Measurements from ENCODE around the gene CCL26. TPM values are rescaled to one million over a fixed set of nuclear protein-coding genes. Genes with fewer than 3 reads are reported as not detected.
"Not testable (repeated sequence)": the region's sequence is repeated elsewhere in the genome, so short reads cannot be mapped to it uniquely, and the experiment has no call there.

The CCL26 gene
- total and polyA plus RNA-seq, 2 experiments from 2014 or later, result 2.2 TPM; not detected in 1

DNA sequence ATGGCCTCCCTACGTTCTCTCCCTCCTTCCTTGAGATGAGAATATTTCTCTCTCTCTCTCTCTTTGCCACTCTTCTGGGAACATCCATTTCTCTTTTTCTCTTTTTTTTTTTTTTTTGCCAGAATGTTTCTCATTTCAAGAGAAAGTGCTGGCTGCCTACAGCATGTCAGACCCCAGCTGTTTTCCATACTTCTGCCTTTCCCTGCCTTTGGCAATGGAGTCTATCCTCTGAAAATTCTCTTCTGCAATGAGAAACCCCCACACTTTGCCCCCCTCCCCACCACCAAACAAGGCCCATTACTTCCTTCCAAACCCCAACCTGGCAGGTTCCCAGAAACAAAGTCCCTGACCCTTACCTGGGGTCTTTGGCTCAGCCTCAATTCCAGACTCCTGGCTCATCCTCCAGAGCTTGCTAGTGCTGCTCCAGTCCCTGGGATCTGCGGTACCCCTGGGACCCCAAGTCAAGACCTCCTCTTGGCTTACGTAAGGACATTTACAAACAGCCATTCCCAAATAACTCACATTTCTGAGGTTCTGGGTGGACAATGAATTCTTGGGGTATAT is 17.4 kb upstream of the CCL26 start:
- H3K27me3 ChIP-seq (replicated peaks; ENCODE audit: insufficient read depth), result no peaks in the 10 kb centered on the region
- in situ Hi-C loops (cut with MboI), result no loop called here
- DNase-seq, result no peak
- H3K36me3 ChIP-seq (ENCODE audit: low read depth), result no peaks in the 10 kb centered on the region
- no peak overlapping the region for H3K27ac ChIP-seq
- no peak for TF ChIP-seq EZH2phosphoT487 (IDR thresholded peaks at IDR 0.05; ENCODE audit: insufficient read depth, low read depth)
- TF ChIP-seq EZH2 (IDR thresholded peaks at IDR 0.05; ENCODE audit: insufficient read depth, poor library complexity, severe bottlenecking), result no peak
- 61 to 64% methylated on average over 3 of the region's 3 CpGs for WGBS, 2 experiments (ENCODE audit: low coverage in 1 of 2, low lambda C conversion rate in 2 of 2, missing lambda C conversion rate in 2 of 2)
- no peaks in the 10 kb centered on the region for H3F3A ChIP-seq (ENCODE audit: insufficient read depth)
- no peaks in the 10 kb centered on the region for H3K9me2 ChIP-seq (ENCODE audit: insufficient read depth)
- H3K4me2 ChIP-seq (ENCODE audit: unreplicated experiment), result no peak overlapping the region
- no peaks in the 10 kb centered on the region for H3K79me2 ChIP-seq (ENCODE audit: insufficient read depth)
- H2AFZ ChIP-seq, result no peak overlapping the region
- peaks cover 7% of the 10 kb centered on the region; the same call in 1 of the 2 replicates for H3K4me1 ChIP-seq (ENCODE audit: insufficient read depth)
- H3K9me3 ChIP-seq (ENCODE audit: low read depth), result no peaks in the 10 kb centered on the region
- H3K9ac ChIP-seq, result no peak overlapping the region
- no peaks in the 10 kb centered on the region for H4K20me1 ChIP-seq (ENCODE audit: insufficient read depth)
- no peak overlapping the region for H3K4me3 ChIP-seq

DNA sequence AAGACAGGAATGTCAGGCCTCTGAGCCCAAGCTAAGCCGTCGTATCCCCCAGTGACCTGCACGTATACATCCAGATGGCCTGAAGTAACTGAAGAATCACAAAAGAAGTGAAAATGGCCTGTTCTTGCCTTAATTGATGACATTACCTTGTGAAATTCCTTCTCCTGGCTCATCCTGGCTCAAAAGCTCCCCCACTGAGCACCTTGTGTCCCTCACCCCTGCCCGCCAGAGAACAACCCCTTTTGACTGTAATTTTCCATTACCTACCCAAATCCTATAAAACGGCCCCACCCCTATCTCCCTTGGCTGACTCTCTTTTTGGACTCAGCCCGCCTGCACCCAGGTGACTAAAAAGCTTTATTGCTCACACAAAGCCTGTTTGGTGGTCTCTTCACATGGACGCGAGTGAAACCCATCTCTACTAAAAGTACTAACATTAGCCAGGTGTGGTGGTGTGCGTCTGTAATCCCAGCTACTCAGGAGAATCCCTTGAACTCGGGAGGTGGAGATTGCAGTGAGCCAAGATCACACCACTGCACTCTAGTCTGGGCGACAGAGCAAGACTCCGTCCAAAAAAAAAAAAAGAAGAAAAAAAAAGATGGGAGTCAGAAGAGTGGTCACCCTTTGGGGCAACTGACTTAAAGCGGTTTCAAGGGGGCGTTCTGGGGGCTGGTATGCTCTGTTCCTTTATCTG is 16.3 kb upstream of the CCL26 start:
- H3K79me2 ChIP-seq (ENCODE audit: insufficient read depth); in situ Hi-C loops (cut with MboI); H2AFZ ChIP-seq; H4K20me1 ChIP-seq (ENCODE audit: insufficient read depth); DNase-seq; H3K27me3 ChIP-seq (replicated peaks; ENCODE audit: insufficient read depth); H3F3A ChIP-seq (ENCODE audit: insufficient read depth); H3K4me2 ChIP-seq (ENCODE audit: unreplicated experiment); H3K4me3 ChIP-seq; H3K9me3 ChIP-seq (ENCODE audit: low read depth); H3K27ac ChIP-seq; H3K4me1 ChIP-seq (ENCODE audit: insufficient read depth); H3K36me3 ChIP-seq (ENCODE audit: low read depth); H3K9ac ChIP-seq; H3K9me2 ChIP-seq (ENCODE audit: insufficient read depth): not testable (repeated sequence)
- 87 to 89% methylated on average over 12 to 14 of the region's 14 CpGs for WGBS, 2 experiments (ENCODE audit: low coverage in 1 of 2, low lambda C conversion rate in 2 of 2, missing lambda C conversion rate in 2 of 2)

DNA sequence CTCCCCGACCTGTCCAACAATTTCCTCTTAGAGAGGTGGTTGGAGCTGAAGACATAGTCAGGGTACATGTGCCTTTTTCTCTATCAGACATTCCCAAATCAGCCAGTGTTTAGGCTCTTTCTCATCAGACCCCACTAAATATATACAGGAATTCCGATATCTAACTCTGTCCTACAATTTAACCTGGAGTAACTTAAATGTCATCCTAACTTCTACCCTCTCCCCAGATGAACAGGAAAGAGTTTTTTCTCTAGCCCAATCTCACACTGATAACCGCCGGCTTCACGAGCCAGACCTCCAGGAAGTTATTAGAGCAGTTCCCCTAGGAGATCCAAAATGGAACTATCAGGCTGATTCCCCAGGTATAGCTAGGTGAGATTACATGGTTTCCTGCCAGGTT is 11.0 kb upstream of the CCL26 start:
- in situ Hi-C loops (cut with MboI); H3K9me2 ChIP-seq (ENCODE audit: insufficient read depth): not testable (repeated sequence)

DNA sequence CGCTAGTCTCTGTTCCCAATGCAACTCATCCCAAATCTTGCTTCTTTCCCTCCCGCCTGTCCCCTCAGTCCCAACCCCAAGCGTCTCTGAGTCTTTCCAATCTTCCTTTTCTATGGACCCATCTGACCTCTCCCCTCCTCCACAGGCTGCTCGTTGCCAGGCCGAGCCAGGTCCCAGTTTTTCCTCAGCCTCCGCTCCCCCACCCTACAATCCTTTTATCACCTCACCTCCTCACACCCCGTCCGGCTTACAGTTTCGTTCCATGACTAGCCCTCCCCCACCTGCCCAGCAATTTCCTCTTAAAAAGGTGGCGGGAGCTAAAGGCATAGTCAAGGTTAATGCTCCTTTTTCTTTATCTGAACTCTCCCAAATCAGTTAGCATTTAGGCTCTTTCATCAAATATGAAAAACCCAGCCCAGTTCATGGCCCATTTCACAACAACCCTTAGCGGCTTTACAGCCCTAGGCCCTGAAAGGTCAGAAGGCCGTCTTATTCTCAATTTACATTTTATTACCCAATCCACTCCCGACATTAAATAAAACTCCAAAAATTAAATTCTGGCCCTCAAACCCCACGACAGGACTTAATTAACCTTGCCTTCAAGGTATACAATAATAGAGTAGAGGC is 8.7 kb upstream of the CCL26 start:
- H4K20me1 ChIP-seq (ENCODE audit: insufficient read depth); H3K4me3 ChIP-seq; H3K9me3 ChIP-seq (ENCODE audit: low read depth); H3K36me3 ChIP-seq (ENCODE audit: low read depth); H3K9me2 ChIP-seq (ENCODE audit: insufficient read depth); H3K79me2 ChIP-seq (ENCODE audit: insufficient read depth); H3K4me2 ChIP-seq (ENCODE audit: unreplicated experiment); H3K27ac ChIP-seq; H3K4me1 ChIP-seq (ENCODE audit: insufficient read depth); H3K27me3 ChIP-seq (replicated peaks; ENCODE audit: insufficient read depth); H2AFZ ChIP-seq; DNase-seq; H3K9ac ChIP-seq; in situ Hi-C loops (cut with MboI): not testable (repeated sequence)
- WGBS, 2 experiments (ENCODE audit: low coverage in 1 of 2, low lambda C conversion rate in 2 of 2, missing lambda C conversion rate in 2 of 2), result 93% methylated on average over 14 of the region's 14 CpGs
- peaks cover 12% of the 10 kb centered on the region for H3F3A ChIP-seq (ENCODE audit: insufficient read depth)

More for the DNA sequence above, 11.0 kb upstream of the CCL26 start:
- not testable (repeated sequence) for H4K20me1 ChIP-seq (ENCODE audit: insufficient read depth); H3K27me3 ChIP-seq (replicated peaks; ENCODE audit: insufficient read depth); H3K4me3 ChIP-seq; H3K4me1 ChIP-seq (ENCODE audit: insufficient read depth); H3K9ac ChIP-seq; H3K9me3 ChIP-seq (ENCODE audit: low read depth); H3K27ac ChIP-seq; H3F3A ChIP-seq (ENCODE audit: insufficient read depth); H3K4me2 ChIP-seq (ENCODE audit: unreplicated experiment); H3K36me3 ChIP-seq (ENCODE audit: low read depth); H2AFZ ChIP-seq; DNase-seq; H3K79me2 ChIP-seq (ENCODE audit: insufficient read depth)
- 89 to 94% methylated on average over 5 of the region's 5 CpGs for WGBS, 2 experiments (ENCODE audit: low coverage in 1 of 2, low lambda C conversion rate in 2 of 2, missing lambda C conversion rate in 2 of 2)

DNA sequence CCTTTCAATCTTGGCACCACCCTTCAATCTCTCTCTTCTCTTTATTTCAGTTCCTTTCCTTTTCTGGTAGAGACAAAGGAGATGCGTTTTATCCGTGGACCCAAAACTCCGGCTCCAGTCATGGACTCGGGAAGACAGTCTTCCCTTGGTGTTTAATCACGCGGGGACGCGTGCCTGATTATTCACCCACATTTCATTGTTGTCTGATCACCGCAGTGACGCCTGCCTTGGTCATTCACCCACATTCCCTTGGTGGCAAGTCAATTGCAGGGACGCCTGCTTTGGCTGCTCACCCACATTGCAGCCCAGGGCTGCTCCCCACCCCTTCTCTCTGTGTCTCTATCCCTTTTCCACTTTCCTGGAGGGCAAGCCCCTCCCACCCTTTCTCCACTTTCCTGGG is 7.5 kb upstream of the CCL26 start:
- H3K4me3 ChIP-seq; H3K9me3 ChIP-seq (ENCODE audit: low read depth); H3K36me3 ChIP-seq (ENCODE audit: low read depth); H3K4me1 ChIP-seq (ENCODE audit: insufficient read depth); H3K9ac ChIP-seq; H3K27me3 ChIP-seq (replicated peaks; ENCODE audit: insufficient read depth); in situ Hi-C loops (cut with MboI); H3K9me2 ChIP-seq (ENCODE audit: insufficient read depth); H3K79me2 ChIP-seq (ENCODE audit: insufficient read depth); H4K20me1 ChIP-seq (ENCODE audit: insufficient read depth); H2AFZ ChIP-seq: not testable (repeated sequence)
- Histone ChIP-seq H3K4me2 (ENCODE audit: unreplicated experiment) (peak overlapping the region; percentile 44), H3F3A (ENCODE audit: insufficient read depth) (peaks cover 12% of the 10 kb centered on the region), H3K27ac (0 out of 2 replicates have a peak overlapping the region, but pooled peaks have one; percentile 18)
- peak; percentile 82 for DNase-seq
- WGBS, 2 experiments (ENCODE audit: low coverage in 1 of 2, low lambda C conversion rate in 2 of 2, missing lambda C conversion rate in 2 of 2), result 41 to 45% methylated on average over 11 of the region's 11 CpGs

DNA sequence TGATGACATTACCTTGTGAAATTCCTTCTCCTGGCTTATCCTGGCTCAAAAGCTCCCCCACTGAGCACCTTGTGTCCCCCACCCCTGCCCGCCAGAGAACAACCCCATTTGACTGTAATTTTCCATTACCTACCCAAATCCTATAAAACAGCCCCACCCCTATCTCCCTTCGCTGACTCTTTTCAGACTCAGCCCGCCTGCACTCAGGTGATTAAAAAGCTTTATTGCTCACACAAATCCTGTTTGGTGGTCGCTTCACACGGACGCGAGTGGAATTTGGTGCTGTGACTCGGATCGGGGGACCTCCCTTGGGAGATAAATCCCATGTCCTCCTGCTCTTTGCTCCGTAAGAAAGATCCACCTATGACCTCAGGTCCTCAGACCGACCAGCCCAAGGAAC is 7.0 kb upstream of the CCL26 start:
- H3K79me2 ChIP-seq (ENCODE audit: insufficient read depth); H2AFZ ChIP-seq; H4K20me1 ChIP-seq (ENCODE audit: insufficient read depth); H3K4me1 ChIP-seq (ENCODE audit: insufficient read depth); H3K36me3 ChIP-seq (ENCODE audit: low read depth); in situ Hi-C loops (cut with MboI); H3K27me3 ChIP-seq (replicated peaks; ENCODE audit: insufficient read depth); H3K4me3 ChIP-seq; H3K9me3 ChIP-seq (ENCODE audit: low read depth); H3K9me2 ChIP-seq (ENCODE audit: insufficient read depth); DNase-seq; H3K9ac ChIP-seq: not testable (repeated sequence)
- 75 to 77% methylated on average over 11 of the region's 11 CpGs for WGBS, 2 experiments (ENCODE audit: low coverage in 1 of 2, low lambda C conversion rate in 2 of 2, missing lambda C conversion rate in 2 of 2)
- Histone ChIP-seq H3K27ac (0 out of 2 replicates have a peak overlapping the region, but pooled peaks have one; percentile 18), H3F3A (ENCODE audit: insufficient read depth) (peaks cover 12% of the 10 kb centered on the region), H3K4me2 (ENCODE audit: unreplicated experiment) (peak overlapping the region; percentile 44)
